ENCODE data around the gene SH2D6. TPM values are rescaled to one million over a fixed set of nuclear protein-coding genes. Genes with fewer than 3 reads are reported as not detected.

SH2D6 gene
- polyA plus RNA-seq (2011; rRNA removed) (1.3 and 1.8 TPM in 2 replicates), polyA plus RNA-seq (2017; fragmentation: RNase III; extraction: RNeasy Plus Mini Kit Qiagen cat#74134 plus additional on column Dnase treatment) (1.4 to 1.5 TPM (median 1.4 TPM) in 3 replicates), polyA minus RNA-seq (2011; rRNA and poly(A)+ RNA removed) (0.83 and 1.9 TPM in 2 replicates)
- polyA plus RNA-seq (2012; cell fraction: cytosol; rRNA removed): 0.48 and 0.69 TPM in 2 replicates
- polyA plus RNA-seq (2012; cell fraction: nucleus; rRNA removed): 2.1 and 3.2 TPM in 2 replicates

- Histone ChIP-seq H3K4me2 (peak within 1 kb of the TSS; percentile 93), H3K4me1 (peaks cover 60% of the 10 kb centered on the region), H3K9me3 (no peaks in the 10 kb centered on the region), H3K27ac (peak within 1 kb of the TSS; percentile 96 to 98), H3K4me3 (peak within 1 kb of the TSS; percentile 59)
- CTCF ChIA-PET: interaction anchor here (0.6 to 41.9 kb wide), 8 partner anchors 9 to 187 kb away, joined by 3 to 1185 read pairs (median 8); partner anchors contain the start of genes ELMOD3, GGCX, MAT2A and RETSAT
- 6% methylated on average over 39 of the region's 57 CpGs for WGBS (ENCODE audit: missing lambda C conversion rate)
- FAIRE-seq (no peak), DNase-seq (ENCODE audit: low read depth in 1 of 2, low spot score in 1 of 2) (peak; percentile 93), ATAC-seq (peak; percentile 57 to 74)
- POLR2A ChIA-PET: interaction anchor here (0.6 to 11.7 kb wide), 11 partner anchors 19 to 197 kb away, joined by 3 to 261 read pairs (median 3); partner anchors contain the start of genes GGCX, MAT2A, RNF181 and TMEM150A
- TF ChIP-seq ZNF302 (CRISPR knock-in tag; IDR thresholded peaks at IDR 0.05) (no peak), FOXS1 (CRISPR knock-in tag; IDR thresholded peaks at IDR 0.05) (no peak), FOSL2 (IDR thresholded peaks at IDR 0.05) (no peak), FOSL2 (CRISPR knock-in tag; IDR thresholded peaks at IDR 0.05) (no peak), CHD4 (IDR thresholded peaks at IDR 0.05; ENCODE audit: borderline replicate concordance) (no peak; the same call in 1 of the 2 replicates), KDM1A (IDR thresholded peaks at IDR 0.05; ENCODE audit: low read depth) (no peak), PBX3 (IDR thresholded peaks at IDR 0.05) (no peak), CBX2 (IDR thresholded peaks at IDR 0.05; ENCODE audit: borderline replicate concordance, low read depth) (no peak), SMC3 (IDR thresholded peaks at IDR 0.05) (no peak), SREBF2 (IDR thresholded peaks at IDR 0.05) (no peak), HOXB13 (CRISPR knock-in tag; IDR thresholded peaks at IDR 0.05; ENCODE audit: low read depth) (peak; percentile 91), TP53 (CRISPR knock-in tag; IDR thresholded peaks at IDR 0.05) (no peak), KDM5A (IDR thresholded peaks at IDR 0.05) (no peak), RCOR1 (IDR thresholded peaks at IDR 0.05; ENCODE audit: low read depth, low read length) (no peak), USF2 (IDR thresholded peaks at IDR 0.05) (no peak), MYC (IDR thresholded peaks at IDR 0.05; ENCODE audit: borderline replicate concordance, low read length) (peak; percentile 88; the same call in 1 of the 2 replicates), RFX5 (IDR thresholded peaks at IDR 0.05) (no peak), HMGXB4 (CRISPR knock-in tag; IDR thresholded peaks at IDR 0.05; ENCODE audit: borderline replicate concordance) (no peak), ZC3H11A (IDR thresholded peaks at IDR 0.05) (no peak), POLR2A (IDR thresholded peaks at IDR 0.05; ENCODE audit: low read length) (peak; percentile 42), ZFP36 (IDR thresholded peaks at IDR 0.05; ENCODE audit: borderline replicate concordance, partially characterized antibody) (no peak), HDAC2 (IDR thresholded peaks at IDR 0.05) (peak; percentile 46; the same call in 1 of the 2 replicates), NFE2L2 (conservative IDR thresholded peaks at IDR 0.05; ENCODE audit: low read length) (no peak), EP300 (IDR thresholded peaks at IDR 0.05) (no peak), ATOH8 (CRISPR knock-in tag; IDR thresholded peaks at IDR 0.05; ENCODE audit: low read depth) (peak; percentile 79; the same call in 1 of the 2 replicates), MAFK (IDR thresholded peaks at IDR 0.05; ENCODE audit: partially characterized antibody) (no peak), RAD21 (conservative IDR thresholded peaks at IDR 0.05 in 1 of 2, IDR thresholded peaks at IDR 0.05 in 1 of 2) (no peak), MAZ (IDR thresholded peaks at IDR 0.05; ENCODE audit: borderline replicate concordance, low read depth, low read length) (peak; percentile 19; the same call in 1 of the 2 replicates), CBX8 (IDR thresholded peaks at IDR 0.05) (no peak), TFCP2L1 (CRISPR knock-in tag; IDR thresholded peaks at IDR 0.05) (peak; percentile 42; the same call in 1 of the 2 replicates), BCL3 (IDR thresholded peaks at IDR 0.05) (peak; percentile 61; the same call in 1 of the 3 replicates), HES2 (IDR thresholded peaks at IDR 0.05) (no peak), JUNB (IDR thresholded peaks at IDR 0.05) (no peak), NR3C1 (IDR thresholded peaks at IDR 0.05) (no peak), BHLHE40 (IDR thresholded peaks at IDR 0.05; ENCODE audit: low read depth, low read length) (no peak)
These were observed at the start of gene SH2D6 for GRCh38 chr2:85418132-85419008. TSS of gene SH2D6 (plus strand) at chr2:85418714. CDS start at chr2:85429466, 10,752 bp downstream.
